GM12878 (cell line): ENCODE measurements around the gene YES1. TPM values are rescaled to one million over a fixed set of nuclear protein-coding genes. Genes with fewer than 3 reads are reported as not detected.

Experiments
- ATAC-seq: fragments of 200-7000 bp; cut with Tn5 transposase; 3 replicates; pipeline ENCODE4 v1.9.1; 2020; ENCODE audit warnings: mild to moderate bottlenecking, moderate library complexity
- BruUV-seq: library from RNA; stranded (reverse); fragments of 400-500 nt; replicated peaks from 2 replicates; lab custom pipeline; 2021; lab: Mats Ljungman, UMichigan
- CTCF ChIA-PET: fragments of 300-600 bp; sonication (Branson Sonifier 250); formaldehyde crosslinking; extraction: SDS; loops from one replicate; lab custom pipeline; 2021; ENCODE audit warnings: inconsistent platforms; lab: Yijun Ruan, JAX
- POLR2A ChIA-PET: fragments of 350-600 bp; formaldehyde crosslinking; extraction: SDS; loops from one replicate; lab custom pipeline; 2021; ENCODE audit warnings: inconsistent platforms; lab: Charles Lee
- RAD21 ChIA-PET: fragments of 300-600 bp; sonication (Branson Sonifier 250); formaldehyde crosslinking; loops from one replicate; lab custom pipeline; 2023; ENCODE audit warnings: antibody characterized with exemption; ENCODE audit not compliant: unreplicated experiment; lab: Charles Lee
- SMC1A ChIA-PET: fragments of 300-600 bp; sonication (Branson Sonifier 250); formaldehyde crosslinking; loops from one replicate; lab custom pipeline; 2023; ENCODE audit not compliant: unreplicated experiment, uncharacterized antibody; lab: Charles Lee
- DNase-seq: peaks from one replicate; pipeline ENCODE4 v3.0.0-alpha.2; 2011; ENCODE audit warnings: low read depth, low spot score
- FAIRE-seq: peaks from 3 replicates; lab custom pipeline; 2011; peaks lifted over from hg19 to GRCh38; lab: Jason Lieb, UNC
- H2AFZ ChIP-seq: 2 replicates; pipeline ENCODE4 v1.6.0; 2011; ENCODE audit warnings: low read depth, low read length, control low read depth; ENCODE audit not compliant: control insufficient read depth
- H3K27ac ChIP-seq: 2 replicates; pipeline ENCODE4 v1.5.1; 2011; ENCODE audit warnings: control low read depth; ENCODE audit not compliant: control insufficient read depth, insufficient read depth
- H3K27me3 ChIP-seq, 2 experiments: replicated peaks in 1 of 2; 2 replicates each; pipeline versions ENCODE4 v1.6.0 to v1.6.1; 2011; ENCODE audit warnings: low read length in 1 of 2; ENCODE audit not compliant: control insufficient read depth in 2 of 2, insufficient read depth in 2 of 2
- H3K36me3 ChIP-seq, 2 experiments: 2 replicates each; pipeline ENCODE4 v1.5.1; 2011; ENCODE audit warnings: low read length in 1 of 2; ENCODE audit not compliant: control insufficient read depth in 2 of 2, insufficient read depth in 2 of 2
- H3K4me1 ChIP-seq: 2 replicates; pipeline ENCODE4 v1.6.1; 2011; ENCODE audit warnings: mild to moderate bottlenecking, low read length, moderate library complexity, mixed read lengths; ENCODE audit not compliant: control insufficient read depth, insufficient read depth
- H3K4me2 ChIP-seq: 2 replicates; pipeline ENCODE4 v1.6.0; 2011; ENCODE audit warnings: control low read depth; ENCODE audit not compliant: control insufficient read depth, insufficient read depth
- H3K4me3 ChIP-seq: fragments of 200-600 bp; sonication (generic); 2 replicates; pipeline ENCODE4 v1.5.1; 2016
- H3K79me2 ChIP-seq: 2 replicates; pipeline ENCODE4 v1.6.0; 2011; ENCODE audit warnings: low read length; ENCODE audit not compliant: control insufficient read depth, insufficient read depth
- H3K9ac ChIP-seq: 2 replicates; pipeline ENCODE4 v1.8.0; 2011; ENCODE audit warnings: low read length, control low read depth, mixed read lengths; ENCODE audit not compliant: control insufficient read depth, insufficient read depth
- H3K9me3 ChIP-seq: replicated peaks from 3 replicates; pipeline ENCODE4 v1.5.1; 2011; ENCODE audit warnings: mild to moderate bottlenecking, low read length; ENCODE audit not compliant: control insufficient read depth, insufficient read depth
- H4K20me1 ChIP-seq: 2 replicates; pipeline ENCODE4 v1.6.0; 2011; ENCODE audit not compliant: control insufficient read depth, insufficient read depth
- BCL3 ChIP-seq: IDR thresholded peaks from 2 replicates; pipeline ENCODE4 v1.6.1; 2011; ENCODE audit warnings: borderline replicate concordance, low read depth, mild to moderate bottlenecking, moderate library complexity, low read length; ENCODE audit not compliant: insufficient read depth, poor library complexity, severe bottlenecking
- BRCA1 ChIP-seq: IDR thresholded peaks from 2 replicates; pipeline ENCODE4 v1.6.1; 2011; ENCODE audit warnings: low read depth, low read length, improper control_type of control experiment
- CTCF ChIP-seq, 3 experiments: IDR thresholded peaks in 2 of 3; conservative IDR thresholded peaks in 1 of 3; 2 replicates each; pipeline ENCODE4 v1.5.1; 2011; ENCODE audit warnings: low read depth in 3 of 3, low read length in 3 of 3, mild to moderate bottlenecking in 3 of 3, control low read depth in 2 of 3, moderate library complexity in 2 of 3, inconsistent platforms in 1 of 3, mixed read lengths in 1 of 3; ENCODE audit not compliant: control insufficient read depth in 2 of 3, insufficient read depth in 1 of 3; ENCODE audit errors: extremely low read depth in 1 of 3
- EP300 ChIP-seq, 2 experiments: fragments of 150-350 bp in 1 of 2; IDR thresholded peaks; 2 replicates each; pipeline ENCODE4 v1.6.1; 2011 to 2012; ENCODE audit warnings: low read depth in 2 of 2, low read length in 2 of 2, borderline replicate concordance in 1 of 2, improper control_type of control experiment in 1 of 2, inconsistent platforms in 1 of 2; ENCODE audit not compliant: control insufficient read depth in 1 of 2
- FOXK2 ChIP-seq: fragments of 450-650 bp; IDR thresholded peaks from 2 replicates; pipeline ENCODE4 v1.6.1; 2017; ENCODE audit warnings: mild to moderate bottlenecking, moderate library complexity
- FOXM1 ChIP-seq: IDR thresholded peaks from 2 replicates; pipeline ENCODE4 v1.6.1; 2012; ENCODE audit warnings: low read depth, mild to moderate bottlenecking, inconsistent platforms, low read length, moderate library complexity
- HDAC2 ChIP-seq: fragments of 200-600 bp; sonication (generic); IDR thresholded peaks from 2 replicates; pipeline ENCODE4 v1.6.1; 2017
- MTA3 ChIP-seq: IDR thresholded peaks from 2 replicates; pipeline ENCODE4 v1.6.1; 2012; ENCODE audit warnings: low read length, inconsistent platforms, borderline replicate concordance
- MXI1 ChIP-seq: fragments of 150-350 bp; IDR thresholded peaks from 2 replicates; pipeline ENCODE4 v1.6.1; 2011; ENCODE audit warnings: low read depth, mild to moderate bottlenecking, inconsistent platforms, low read length, improper control_type of control experiment
- NR2C2 ChIP-seq: IDR thresholded peaks from 2 replicates; pipeline ENCODE4 v1.6.1; 2011; ENCODE audit warnings: borderline replicate concordance, low read depth; ENCODE audit not compliant: control insufficient read depth, insufficient read length
- NR2F1 ChIP-seq: fragments of 450-650 bp; conservative IDR thresholded peaks from 2 replicates; pipeline ENCODE4 v1.6.1; 2017; ENCODE audit warnings: mild to moderate bottlenecking
- POU2F2 ChIP-seq: IDR thresholded peaks from 3 replicates; pipeline ENCODE4 v1.6.1; 2011; ENCODE audit warnings: low read depth, mild to moderate bottlenecking, low read length, borderline replicate concordance
- TAF1 ChIP-seq: IDR thresholded peaks from 2 replicates; pipeline ENCODE4 v1.6.1; 2011; ENCODE audit warnings: mild to moderate bottlenecking, low read depth, low read length, borderline replicate concordance
- ZBTB4 ChIP-seq: fragments of 450-650 bp; formaldehyde crosslinking; IDR thresholded peaks from 2 replicates; pipeline ENCODE4 v1.4.0; 2022; ENCODE audit warnings: mild to moderate bottlenecking, moderate library complexity
- ZNF24 ChIP-seq: fragments of 450-650 bp; IDR thresholded peaks from 2 replicates; pipeline ENCODE4 v1.6.1; 2017; ENCODE audit warnings: antibody characterized with exemption, mild to moderate bottlenecking
- WGBS: methylation state at CpG from one replicate; pipeline ENCODE4 v1.1.6; 2016; ENCODE audit warnings: low lambda C conversion rate; ENCODE audit not compliant: insufficient replicate concordance, insufficient coverage; ENCODE audit errors: missing lambda C conversion rate; 5-methylcytosine and 5-hydroxymethylcytosine counted together
- in situ Hi-C: fragments of 300-500 bp; cut with MboI; formaldehyde crosslinking; loops from 9 replicates; pipeline ENCODE4 v1.14.3; 2018; ENCODE audit warnings: mixed read lengths
- intact Hi-C: fragments of 100-400 bp; cut with micrococcal nuclease; formaldehyde crosslinking; loops from one replicate; pipeline ENCODE4 v1.14.2; 2022; ENCODE audit not compliant: unreplicated experiment
- polyA plus RNA-seq, 11 experiments: library from polyadenylated mRNA; depleted of rRNA in 4 of 11; unstranded in 6 of 11; stranded (reverse) in 5 of 11; fragments of >200 nt; fragmentation: Nextera tagmentation in 4 of 11; fragmentation: Illumina TruSeq in 1 of 11; extraction: Ambion mirVana in 4 of 11; extraction: Trizol in 1 of 11; gene quantifications; 1 replicate in 1 of 11; 2 replicates in 10 of 11; pipeline versions ENCODE4 v1.2.1 to v1.2.3, GENCODE V29; 2011 to 2016; ENCODE audit warnings: inconsistent platforms in 2 of 11, missing spikeins in 2 of 11, low read depth in 1 of 11
- total RNA-seq, 4 experiments: library from RNA; depleted of rRNA in 3 of 4; stranded (reverse); fragments of >200 nt in 3 of 4; fragmentation: Illumina TruSeq in 1 of 4; extraction: Trizol in 1 of 4; gene quantifications; 2 replicates each; pipeline versions ENCODE4 v1.2.1 to v1.2.3, GENCODE V29; 2013 to 2021

YES1 gene
- total and polyA plus RNA-seq, 10 of the 15 experiments (the other 5 are each of a cell fraction or from before 2014, with no cell fraction given), result 2.3 to 7.9 (median 5.8) TPM

GRCh38 chr18:841647-842370 is 29.8 kb upstream of the YES1 start:
- Histone ChIP-seq H2AFZ (no peak overlapping the region), H3K9ac (no peak overlapping the region), H4K20me1 (no peaks in the 10 kb centered on the region), H3K27ac (no peak overlapping the region), H3K4me3 (no peak overlapping the region), H3K4me1 (no peaks in the 10 kb centered on the region), H3K4me2 (no peak overlapping the region), H3K9me3 (no peaks in the 10 kb centered on the region), H3K27me3 (no peaks in the 10 kb centered on the region), H3K79me2 (no peaks in the 10 kb centered on the region), H3K36me3 (no peaks in the 10 kb centered on the region)
- no peak for DNase-seq
- RAD21 ChIA-PET, result interaction anchor here (0.5 to 3.3 kb wide), 5 partner anchors 10 to 692 kb away, joined by 3 to 38 read pairs (median 4); no protein-coding TSS in a partner anchor
- CTCF ChIA-PET, result interaction anchor here (0.5 to 4.9 kb wide), 7 partner anchors 10 to 536 kb away, joined by 3 to 97 read pairs (median 9); no protein-coding TSS in a partner anchor
- no TSS peak for BruUV-seq
- in situ Hi-C loops, result no loop called here
- no peak for FAIRE-seq
- no peak for ATAC-seq
- TF ChIP-seq ZNF24, result no peak
- no peak for TF ChIP-seq BCL3
- no peak for TF ChIP-seq BRCA1
- no peak for TF ChIP-seq EP300 (IDR thresholded peaks at IDR 0.05; ENCODE audit: borderline replicate concordance in 1 of 2, control insufficient read depth in 1 of 2, low read depth in 2 of 2, low read length in 2 of 2)
- TF ChIP-seq MXI1, result no peak
- TF ChIP-seq NR2C2, result no peak
- TF ChIP-seq FOXK2, result no peak
- no peak for TF ChIP-seq ZBTB4 (CRISPR knock-in tag)
- TF ChIP-seq HDAC2, result no peak
- no peak for TF ChIP-seq POU2F2
- no peak for TF ChIP-seq CTCF (IDR thresholded peaks at IDR 0.05 in 2 of 3, conservative IDR thresholded peaks at IDR 0.05 in 1 of 3; ENCODE audit: control insufficient read depth in 2 of 3, extremely low read depth in 1 of 3, insufficient read depth in 1 of 3, low read depth in 3 of 3, low read length in 3 of 3)
- no peak for TF ChIP-seq TAF1
- TF ChIP-seq MTA3, result no peak
- TF ChIP-seq FOXM1, result no peak
- no peak for TF ChIP-seq NR2F1
- WGBS, result 52% methylated on average over 15 of the region's 15 CpGs
- POLR2A ChIA-PET, result no interaction called here
- SMC1A ChIA-PET, result interaction anchor here (1.2 to 3.6 kb wide), 5 partner anchors 12 to 218 kb away, joined by 3 to 30 read pairs (median 7); no protein-coding TSS in a partner anchor
- intact Hi-C loops, result no loop called here
